ENCODE data around the gene ABCB9. TPM values are rescaled to one million over a fixed set of nuclear protein-coding genes. Genes with fewer than 3 reads are reported as not detected.
A peak's percentile ranks its signal among the peaks of the same experiment; 100 is the strongest.

ABCB9 gene
- total RNA-seq, 3 donors from 2014 or later, result 0.96 to 8.6 (median 6.2) TPM

DNA sequence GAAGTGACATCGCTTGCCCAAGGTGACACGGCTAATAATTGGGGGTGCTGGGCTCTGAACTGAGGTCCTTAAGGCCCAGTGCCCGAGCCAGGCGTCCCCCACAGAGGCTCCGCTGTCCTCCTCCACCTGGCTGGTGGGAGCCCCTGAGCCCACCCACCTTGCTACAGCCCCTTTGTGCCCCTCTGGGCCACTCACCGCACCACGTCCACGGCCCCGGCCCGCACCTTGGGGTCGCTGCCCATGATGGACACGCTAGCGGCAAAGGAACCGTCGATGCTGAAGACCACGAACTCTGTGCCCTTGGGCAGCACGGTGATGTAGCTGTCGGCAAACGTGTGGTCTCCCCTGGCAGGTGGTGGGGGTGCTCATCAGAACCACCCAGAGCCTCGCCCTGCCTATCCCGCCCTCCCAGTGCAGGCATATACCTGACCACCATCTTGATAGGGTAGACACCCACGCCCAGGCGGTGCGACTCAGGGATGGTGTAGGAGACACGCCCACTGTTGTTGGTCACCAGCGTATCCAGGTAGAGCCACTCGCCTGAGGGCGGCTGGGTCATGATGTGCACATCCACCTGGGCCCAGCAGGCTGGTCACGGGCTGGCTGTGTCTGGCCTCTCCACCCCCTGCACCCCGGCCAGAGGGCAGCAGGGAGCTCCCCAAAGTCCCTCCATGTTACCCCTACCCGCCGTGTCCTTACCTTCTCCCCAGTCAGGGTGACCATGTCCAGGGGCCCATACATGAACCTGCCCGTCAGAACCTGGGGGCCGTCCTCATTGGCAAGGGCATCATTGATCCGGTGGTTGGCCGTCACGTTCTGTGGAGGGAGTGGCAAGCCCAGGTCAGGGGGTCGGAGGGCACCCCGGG, 21.1 kb upstream of the ABCB9 start:
- H3K4me3 ChIP-seq, result no peak overlapping the region
- peaks cover 0 to 9% of the 10 kb centered on the region in 2 donors for H3K4me1 ChIP-seq
- H3K36me3 ChIP-seq, result no peaks in the 10 kb centered on the region
- intact Hi-C loops (cut with DNase I; ENCODE audit: low total_unique reads), result loop anchor here (5.0 kb wide), 1 partner anchor 1535 kb away; no protein-coding TSS in a partner anchor
- DNase-seq (ENCODE audit: low spot score in 2 of 2), result no peak
- H3K27ac ChIP-seq, result no peak overlapping the region
- TF ChIP-seq, protein P1, sequence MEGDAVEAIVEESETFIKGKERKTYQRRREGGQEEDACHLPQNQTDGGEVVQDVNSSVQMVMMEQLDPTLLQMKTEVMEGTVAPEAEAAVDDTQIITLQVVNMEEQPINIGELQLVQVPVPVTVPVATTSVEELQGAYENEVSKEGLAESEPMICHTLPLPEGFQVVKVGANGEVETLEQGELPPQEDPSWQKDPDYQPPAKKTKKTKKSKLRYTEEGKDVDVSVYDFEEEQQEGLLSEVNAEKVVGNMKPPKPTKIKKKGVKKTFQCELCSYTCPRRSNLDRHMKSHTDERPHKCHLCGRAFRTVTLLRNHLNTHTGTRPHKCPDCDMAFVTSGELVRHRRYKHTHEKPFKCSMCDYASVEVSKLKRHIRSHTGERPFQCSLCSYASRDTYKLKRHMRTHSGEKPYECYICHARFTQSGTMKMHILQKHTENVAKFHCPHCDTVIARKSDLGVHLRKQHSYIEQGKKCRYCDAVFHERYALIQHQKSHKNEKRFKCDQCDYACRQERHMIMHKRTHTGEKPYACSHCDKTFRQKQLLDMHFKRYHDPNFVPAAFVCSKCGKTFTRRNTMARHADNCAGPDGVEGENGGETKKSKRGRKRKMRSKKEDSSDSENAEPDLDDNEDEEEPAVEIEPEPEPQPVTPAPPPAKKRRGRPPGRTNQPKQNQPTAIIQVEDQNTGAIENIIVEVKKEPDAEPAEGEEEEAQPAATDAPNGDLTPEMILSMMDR (IDR thresholded peaks at IDR 0.05), result no peak
- TF ChIP-seq POLR2AphosphoS5 (IDR thresholded peaks at IDR 0.05) (no peak), POLR2A (IDR thresholded peaks at IDR 0.05) (no peak)
- no peaks in the 10 kb centered on the region for H3K9me3 ChIP-seq
- H3K27me3 ChIP-seq, result no peaks in the 10 kb centered on the region

DNA sequence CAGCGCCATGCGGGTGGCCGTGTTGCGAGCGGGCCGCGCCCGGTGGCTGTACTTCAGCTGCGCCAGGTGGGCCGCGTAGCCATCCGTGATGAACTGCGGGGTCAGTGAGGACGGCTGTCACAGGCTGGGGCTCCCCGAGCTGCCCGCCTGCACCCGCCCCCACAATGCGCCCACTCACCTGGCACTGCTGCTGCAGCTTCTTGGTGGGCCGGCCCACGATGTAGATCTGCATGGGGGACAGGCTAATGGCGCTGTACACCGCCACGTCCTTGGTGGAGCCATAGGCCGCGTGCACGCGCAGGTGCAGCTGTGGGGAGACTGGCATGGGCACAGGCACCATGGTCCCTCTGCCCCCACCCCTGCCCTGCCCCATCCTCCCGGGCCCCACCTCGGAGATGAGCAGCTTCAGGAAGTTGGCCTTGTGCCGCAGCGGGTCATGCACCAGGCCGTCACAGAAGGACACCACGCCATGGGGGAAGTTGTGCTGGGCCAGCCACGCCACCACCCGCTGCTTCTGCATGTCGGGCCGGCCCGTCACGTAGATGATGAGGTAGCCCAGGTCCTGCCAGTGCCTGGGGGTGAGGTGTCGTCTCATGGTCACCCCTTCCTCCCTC, 20.1 kb upstream of the ABCB9 start:
- TF ChIP-seq POLR2A (IDR thresholded peaks at IDR 0.05), result no peak
- TF ChIP-seq, protein P1 (IDR thresholded peaks at IDR 0.05), result no peak
- TF ChIP-seq POLR2AphosphoS5 (IDR thresholded peaks at IDR 0.05), result no peak
- Histone ChIP-seq H3K36me3 (no peaks in the 10 kb centered on the region), H3K4me1 (peaks cover 9 to 16% of the 10 kb centered on the region in 2 donors), H3K27ac (no peak overlapping the region), H3K27me3 (no peaks in the 10 kb centered on the region), H3K9me3 (no peaks in the 10 kb centered on the region), H3K4me3 (no peak overlapping the region)
- no peak for DNase-seq (ENCODE audit: low spot score in 2 of 2)
- intact Hi-C loops (cut with DNase I; ENCODE audit: low total_unique reads), result loop anchor here (5.0 kb wide), 1 partner anchor 1534 kb away; no protein-coding TSS in a partner anchor

DNA sequence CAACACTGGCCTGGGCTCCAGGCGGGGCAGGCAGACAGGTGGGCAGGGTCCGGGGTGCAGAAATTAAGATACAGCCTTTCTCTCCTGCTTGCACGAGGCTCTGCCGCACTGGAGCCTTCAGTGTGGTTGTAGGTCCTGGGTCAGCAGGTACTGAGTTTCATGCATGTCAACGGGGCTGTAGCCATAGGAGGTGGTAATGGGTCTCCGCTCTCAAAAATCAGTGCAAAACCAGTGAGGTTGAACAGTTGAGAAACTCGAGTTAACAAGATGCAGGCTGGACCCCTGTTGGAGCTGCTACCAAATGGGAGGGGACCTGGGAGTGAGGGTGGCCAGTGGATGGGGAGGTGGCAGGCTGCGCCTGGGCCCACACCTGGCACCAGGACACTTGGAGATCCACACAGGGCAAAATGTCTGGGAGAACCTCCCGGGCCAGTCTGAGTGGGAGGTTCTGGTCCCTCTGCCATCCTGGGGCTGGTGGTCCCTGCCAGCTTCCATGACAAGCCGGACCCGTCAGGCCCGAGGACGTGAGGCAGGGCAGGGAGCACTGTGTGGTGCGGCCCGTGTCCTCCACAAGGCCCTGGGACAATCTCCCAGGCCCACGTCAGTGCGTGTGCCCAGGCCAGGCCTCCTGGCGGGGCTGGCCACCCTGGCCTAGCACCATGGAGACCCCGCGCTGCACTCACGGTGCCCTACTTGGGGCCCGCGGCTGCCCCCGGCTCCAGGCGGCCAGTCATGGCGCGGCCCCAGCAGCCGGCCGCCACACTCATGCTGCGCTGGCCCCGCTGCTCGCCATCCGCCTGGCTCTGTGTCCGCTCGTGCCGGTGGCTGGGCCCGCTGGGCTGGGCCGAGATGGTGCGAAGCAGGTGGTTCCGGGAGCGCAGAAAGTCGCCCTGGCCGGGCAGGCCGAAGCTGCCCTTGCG, 19.3 kb upstream of the ABCB9 start:
- intact Hi-C loops (cut with DNase I; ENCODE audit: low total_unique reads), result loop anchor here (1.0 to 5.0 kb wide), 2 partner anchors 23 to 1533 kb away; no protein-coding TSS in a partner anchor
- H3K27me3 ChIP-seq, result no peaks in the 10 kb centered on the region
- no peak overlapping the region for H3K4me3 ChIP-seq
- H3K27ac ChIP-seq, result peak overlapping the region in 1 of 2 donors; percentile 70
- H3K9me3 ChIP-seq, result no peaks in the 10 kb centered on the region
- H3K36me3 ChIP-seq, result no peaks in the 10 kb centered on the region
- TF ChIP-seq POLR2A (IDR thresholded peaks at IDR 0.05), result no peak
- TF ChIP-seq, protein P1 (IDR thresholded peaks at IDR 0.05), result no peak
- no peak for TF ChIP-seq POLR2AphosphoS5 (IDR thresholded peaks at IDR 0.05)
- no peak for DNase-seq (ENCODE audit: low spot score in 2 of 2)
- H3K4me1 ChIP-seq, result peaks cover 13 to 16% of the 10 kb centered on the region in 2 donors

DNA sequence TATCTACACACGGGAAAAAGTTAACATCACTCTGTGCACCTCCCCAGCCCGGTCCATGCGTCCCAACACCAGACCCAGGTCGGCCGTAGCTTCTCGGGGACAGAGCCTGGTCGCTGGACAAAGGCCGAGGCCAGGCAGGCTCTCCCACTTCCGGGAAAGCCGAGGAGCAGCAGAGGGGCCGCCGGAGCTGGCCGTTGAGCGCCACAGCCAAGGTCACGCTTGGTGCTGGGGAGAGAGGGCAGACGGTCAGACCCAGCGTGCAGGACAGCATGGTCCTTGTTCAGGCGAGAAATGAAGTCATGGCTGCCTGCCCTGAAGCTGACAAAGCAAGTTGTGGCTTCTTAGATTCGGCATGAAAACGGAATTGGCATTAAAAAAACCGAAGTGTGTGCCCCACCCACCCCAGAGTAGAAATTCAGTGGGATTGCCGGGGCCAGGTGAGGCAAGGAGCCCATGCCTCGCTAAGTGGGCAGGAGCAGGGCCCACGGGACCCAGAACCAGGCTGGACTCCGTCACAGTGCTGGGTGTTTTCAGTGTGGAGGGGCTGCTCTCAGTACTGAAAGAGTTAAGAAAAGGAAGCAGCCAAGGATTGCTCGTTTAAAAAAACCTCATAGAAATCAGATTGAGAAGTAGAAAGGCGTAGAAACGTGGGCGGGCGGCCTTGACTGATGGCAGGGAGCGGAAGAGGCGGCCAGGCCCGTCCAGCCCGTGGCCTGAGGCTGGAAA, 18.5 kb upstream of the ABCB9 start:
- Histone ChIP-seq H3K4me3 (peak overlapping the region; percentile 6 to 52 (median 13)), H3K36me3 (no peaks in the 10 kb centered on the region), H3K4me1 (peaks cover 14 to 16% of the 10 kb centered on the region in 2 donors), H3K27ac (peak overlapping the region; percentile 35 to 70), H3K9me3 (no peaks in the 10 kb centered on the region), H3K27me3 (no peaks in the 10 kb centered on the region)
- DNase-seq (ENCODE audit: low spot score in 2 of 2), result no peak
- TF ChIP-seq POLR2A (IDR thresholded peaks at IDR 0.05) (no peak), POLR2AphosphoS5 (IDR thresholded peaks at IDR 0.05) (no peak)
- TF ChIP-seq, protein P1 (IDR thresholded peaks at IDR 0.05), result no peak
- intact Hi-C loops (cut with DNase I; ENCODE audit: low total_unique reads), result loop anchor here (1.0 to 5.0 kb wide), 2 partner anchors 22 to 1532 kb away; no protein-coding TSS in a partner anchor
